Activated CD4-positive, alpha-beta memory T cell treated with anti-CD3 and anti-CD28 coated beads for 36 hours (primary cell): ENCODE measurements around the gene DENND2A. TPM values are rescaled to one million over a fixed set of nuclear protein-coding genes. Genes with fewer than 3 reads are reported as not detected.

Experiments used
- CTCF ChIA-PET: fragments of 350-600 bp; sonication (Branson Sonifier 250); formaldehyde crosslinking; loops from one replicate; lab custom pipeline; 2021; ENCODE audit warnings: antibody characterized with exemption, inconsistent platforms; lab: Charles Lee
- POLR2A ChIA-PET: fragments of 350-600 bp; sonication (Branson Sonifier 250); formaldehyde crosslinking; loops from one replicate; lab custom pipeline; 2021; ENCODE audit warnings: antibody characterized with exemption; lab: Charles Lee
- DNase-seq: peaks from one replicate; pipeline ENCODE4 v3.0.0-alpha.2; 2020
- H3K27ac Mint-ChIP-seq: one replicate; pipeline ENCODE4 v1.8.0; 2021; ENCODE audit warnings: mixed read lengths
- H3K27me3 Mint-ChIP-seq: one replicate; pipeline ENCODE4 v1.8.0; 2021; ENCODE audit warnings: mixed read lengths
- H3K36me3 Mint-ChIP-seq: one replicate; pipeline ENCODE4 v1.8.0; 2021; ENCODE audit warnings: mixed read lengths
- H3K4me1 Mint-ChIP-seq: one replicate; pipeline ENCODE4 v1.8.0; 2021; ENCODE audit warnings: low read depth, mixed read lengths
- H3K4me3 Mint-ChIP-seq: one replicate; pipeline ENCODE4 v1.8.0; 2021; ENCODE audit warnings: mild to moderate bottlenecking, mixed read lengths
- H3K9me3 Mint-ChIP-seq: one replicate; pipeline ENCODE4 v1.8.0; 2021; ENCODE audit warnings: mixed read lengths
- intact Hi-C: fragments of 100-400 bp; cut with micrococcal nuclease; formaldehyde crosslinking; loops from one replicate; pipeline ENCODE4 v1.15.1; 2023
- total RNA-seq, 2 experiments: library from RNA; stranded (reverse); gene quantifications; one replicate each; pipeline ENCODE4 v1.2.3, GENCODE V29; 2021

DENND2A gene
- total RNA-seq, 2 experiments from 2014 or later: not detected

DNA sequence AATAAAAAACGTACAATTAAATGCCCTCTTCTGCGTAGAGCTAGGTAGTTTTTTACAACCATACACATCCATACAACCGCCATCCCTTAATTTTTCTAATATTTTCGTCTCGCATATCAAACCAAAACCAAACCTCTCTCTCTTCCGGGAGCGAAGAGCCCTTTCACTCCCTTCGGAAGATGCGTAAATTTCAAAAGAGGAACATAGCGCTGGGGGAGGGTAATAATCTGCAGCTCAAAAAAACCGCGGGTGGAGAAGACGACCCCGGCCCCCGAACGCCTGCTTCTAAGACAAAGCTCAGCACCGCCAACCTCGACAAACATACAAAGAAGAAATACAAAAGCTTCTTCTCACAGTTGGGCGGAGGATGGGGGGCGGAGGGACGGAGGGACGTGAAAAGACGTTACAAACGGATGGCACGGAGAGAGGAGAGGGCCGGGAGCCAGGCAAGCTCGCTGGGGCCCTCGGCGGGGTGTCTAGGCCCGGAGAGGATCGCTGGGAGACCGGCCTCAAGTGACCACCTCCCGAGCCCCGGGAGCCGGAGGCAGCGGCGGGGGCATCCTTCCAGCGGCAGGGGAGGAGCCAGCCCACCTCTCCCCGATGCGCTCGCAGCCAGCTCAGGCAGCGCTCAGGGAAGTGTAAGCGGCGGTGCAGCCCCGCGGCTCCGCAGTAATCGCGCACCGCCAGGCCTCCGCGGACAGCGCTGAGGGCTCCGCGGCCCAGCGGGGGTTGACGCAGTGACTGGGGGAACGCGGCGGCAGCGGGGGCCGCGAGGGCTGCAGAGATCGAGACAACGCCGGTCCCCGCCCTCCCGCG, 162.2 kb downstream of the DENND2A start:
- ChIA-PET POLR2A (interaction anchor here (0.8 to 2.7 kb wide), 11 partner anchors 10 to 535 kb away, joined by 3 to 16 read pairs (median 3); partner anchors contain the start of genes ADCK2 and SLC37A3), CTCF (interaction anchor here (1.2 to 4.2 kb wide), 4 partner anchors 8 to 175 kb away, joined by 3 to 23 read pairs (median 6); no protein-coding TSS in a partner anchor)
- no peaks in the 10 kb centered on the region for H3K9me3 Mint-ChIP-seq
- peak; percentile 58 for DNase-seq
- H3K4me1 Mint-ChIP-seq: peaks cover 28% of the 10 kb centered on the region
- intact Hi-C loops: loop anchor here (1.0 to 5.0 kb wide), 8 partner anchors 80 to 1260 kb away; partner anchors contain the start of genes NDUFB2, SLC37A3 and SSBP1
- peak overlapping the region; percentile 76 for H3K27ac Mint-ChIP-seq
- peak overlapping the region; percentile 83 for H3K4me3 Mint-ChIP-seq
- H3K27me3 Mint-ChIP-seq: no peaks in the 10 kb centered on the region
- H3K36me3 Mint-ChIP-seq: peaks cover 7% of the 10 kb centered on the region

DNA sequence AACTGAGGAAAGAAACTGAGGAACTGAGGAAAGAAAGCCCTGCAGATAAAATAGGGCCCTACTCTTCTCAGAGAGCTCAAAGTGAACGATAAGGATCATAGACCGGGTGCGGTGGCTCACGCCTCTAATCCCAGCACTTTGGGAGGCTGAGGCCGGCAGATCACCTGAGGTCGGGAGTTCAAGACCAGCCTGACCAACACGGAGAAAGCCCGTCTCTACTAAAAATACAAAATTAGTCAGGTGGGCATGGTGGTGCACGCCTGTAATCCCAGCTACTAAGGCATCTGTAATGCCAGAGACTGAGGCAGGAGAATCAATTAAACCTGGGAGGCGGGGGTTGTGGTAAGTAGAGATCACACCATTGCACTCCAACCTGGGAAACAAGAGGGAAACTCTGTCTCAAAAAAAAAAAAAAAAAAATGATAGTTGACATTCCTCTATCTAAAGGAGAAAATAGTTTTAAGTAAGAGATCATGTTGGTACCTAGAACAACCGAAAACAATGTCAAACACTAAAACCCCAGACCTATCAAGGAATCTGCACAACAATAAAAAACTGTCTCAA, 163.8 kb downstream of the DENND2A start:
- peak overlapping the region; percentile 76 for H3K27ac Mint-ChIP-seq
- peak overlapping the region; percentile 83 for H3K4me3 Mint-ChIP-seq
- no peaks in the 10 kb centered on the region for H3K27me3 Mint-ChIP-seq
- ChIA-PET CTCF (interaction anchor here (0.7 to 4.2 kb wide), 11 partner anchors 10 to 538 kb away, joined by 3 to 48 read pairs (median 4); partner anchors contain the start of genes MRPS33 and SLC37A3), POLR2A (interaction anchor here (0.6 to 2.7 kb wide), 17 partner anchors 9 to 1117 kb away, joined by 3 to 16 read pairs (median 6); partner anchors contain the start of genes ADCK2, LUC7L2, NDUFB2 and SLC37A3)
- peaks cover 7% of the 10 kb centered on the region for H3K36me3 Mint-ChIP-seq
- no peak for DNase-seq
- H3K9me3 Mint-ChIP-seq: no peaks in the 10 kb centered on the region
- intact Hi-C loops: loop anchor here (1.0 to 5.0 kb wide), 7 partner anchors 22 to 448 kb away; partner anchors contain the start of gene BRAF
- peaks cover 34% of the 10 kb centered on the region for H3K4me1 Mint-ChIP-seq

DNA sequence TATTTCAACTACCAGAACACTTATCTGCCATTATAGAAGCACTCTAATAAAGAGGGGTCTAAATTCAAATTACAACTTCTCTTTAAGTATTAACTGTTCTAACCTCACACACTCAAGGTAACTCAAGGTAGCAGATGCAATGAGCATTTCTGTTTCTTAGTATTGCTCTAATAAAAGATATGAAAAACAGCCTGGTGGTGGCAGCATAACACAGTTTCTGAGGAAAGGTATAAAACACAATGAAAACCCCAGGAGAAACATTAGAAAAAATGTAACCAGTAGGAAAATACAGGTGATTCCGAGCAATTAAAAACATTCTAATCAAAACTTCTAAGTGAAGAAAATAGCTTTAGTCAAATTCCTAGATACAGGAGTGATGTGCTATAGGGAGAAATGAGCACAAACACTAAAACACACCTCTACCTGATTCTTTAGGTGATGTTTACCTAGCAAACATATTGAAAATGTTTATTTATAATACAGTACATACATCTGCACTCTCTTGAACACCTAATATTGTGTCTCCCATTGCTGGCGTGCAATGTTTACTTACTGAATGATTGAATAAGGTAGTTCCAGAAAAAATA, 164.8 kb downstream of the DENND2A start:
- no peaks in the 10 kb centered on the region for H3K9me3 Mint-ChIP-seq
- intact Hi-C loops: loop anchor here (1.0 to 5.0 kb wide), 6 partner anchors 17 to 449 kb away; partner anchors contain the start of gene BRAF
- H3K4me3 Mint-ChIP-seq: peak overlapping the region; percentile 57
- peaks cover 35% of the 10 kb centered on the region for H3K4me1 Mint-ChIP-seq
- ChIA-PET CTCF (interaction anchor here (0.6 to 4.2 kb wide), 11 partner anchors 13 to 539 kb away, joined by 3 to 48 read pairs (median 3); partner anchors contain the start of gene MRPS33), POLR2A (interaction anchor here (1.8 to 2.7 kb wide), 2 partner anchors 10 to 12 kb away, joined by 10 to 16 read pairs; no protein-coding TSS in a partner anchor)
- H3K27ac Mint-ChIP-seq: peak overlapping the region; percentile 76
- peaks cover 8% of the 10 kb centered on the region for H3K36me3 Mint-ChIP-seq
- H3K27me3 Mint-ChIP-seq: no peaks in the 10 kb centered on the region
- peak; percentile 45 for DNase-seq

Other genes with a start within 250 kb of the DENND2A start
- gene SLC37A3, start 242.3 kb downstream of the DENND2A start, total RNA-seq: 10 to 100 TPM; 74.5 to 74.7 TPM
- 10 to 100 TPM; 13.3 to 14.5 TPM for gene RAB19, start 236.8 kb downstream of the DENND2A start, total RNA-seq
- 100 to 1,000 TPM; 104 to 106 TPM for gene MKRN1, start 161.3 kb downstream of the DENND2A start, total RNA-seq
- gene ADCK2, start 32.1 kb upstream of the DENND2A start, total RNA-seq: 10 to 100 TPM; 24.2 to 24.4 TPM
- 100 to 1,000 TPM; 171 to 183 TPM for gene NDUFB2, start 55.9 kb upstream of the DENND2A start, total RNA-seq